Esophagus (tissue), 2 donors: ENCODE data around the gene KARS1. TPM values are rescaled to one million over a fixed set of nuclear protein-coding genes. Genes with fewer than 3 reads are reported as not detected.

Experiments used
- H3K27ac ChIP-seq, 2 donors: one replicate each; pipeline ENCODE4 v1.5.1; 2013; ENCODE audit warnings: low read depth in 2 of 2, mild to moderate bottlenecking in 2 of 2, inconsistent platforms in 1 of 2, low read length in 1 of 2, moderate library complexity in 1 of 2
- H3K27me3 ChIP-seq, 2 donors: one replicate each; pipeline ENCODE4 v1.6.1; 2013; ENCODE audit warnings: low read length in 2 of 2, control low read depth in 1 of 2, mild to moderate bottlenecking in 1 of 2; ENCODE audit not compliant: insufficient read depth in 2 of 2, control insufficient read depth in 1 of 2
- H3K36me3 ChIP-seq, 2 donors: one replicate each; pipeline ENCODE4 v1.6.1; 2013; ENCODE audit warnings: low read length in 1 of 2; ENCODE audit not compliant: control insufficient read depth in 2 of 2, insufficient read depth in 2 of 2
- H3K4me1 ChIP-seq, 2 donors: one replicate each; pipeline ENCODE4 v1.6.1; 2013; ENCODE audit warnings: low read length in 1 of 2; ENCODE audit not compliant: control insufficient read depth in 2 of 2, insufficient read depth in 2 of 2
- H3K4me3 ChIP-seq, 2 donors: one replicate each; pipeline ENCODE4 v1.5.1; 2013; ENCODE audit warnings: low read length in 2 of 2, mild to moderate bottlenecking in 2 of 2, low read depth in 1 of 2, moderate library complexity in 1 of 2
- H3K9me3 ChIP-seq, 2 donors: one replicate each; pipeline ENCODE4 v1.6.1; 2013; ENCODE audit warnings: mild to moderate bottlenecking in 2 of 2, low read depth in 1 of 2, low read length in 1 of 2, moderate library complexity in 1 of 2; ENCODE audit not compliant: control insufficient read depth in 2 of 2, insufficient read depth in 1 of 2
- WGBS, 2 donors: extraction: QIAGEN DNeasy Blood & Tissue Kit; methylation state at CpG; one replicate each; pipeline ENCODE4 v1.1.7; 2013; 5-methylcytosine and 5-hydroxymethylcytosine counted together
- polyA plus RNA-seq, 2 donors: library from polyadenylated mRNA; stranded (reverse); fragments of 200-250 nt; gene quantifications; one replicate each; pipeline ENCODE4 v1.2.3, GENCODE V29; 2013
- donor health status: healthy with polysubstance abuse.
- donor health status: Bipolar disorder and iron deficiency.

The KARS1 gene
- polyA plus RNA-seq, 2 donors, result 49.6 to 88.5 TPM

- H3K4me1 ChIP-seq, result peaks cover 0 to 9% of the 10 kb centered on the region in 2 donors
- H3K9me3 ChIP-seq, result no peaks in the 10 kb centered on the region
- H3K27me3 ChIP-seq, result no peaks in the 10 kb centered on the region
- peaks cover 5 to 12% of the 10 kb centered on the region in 2 donors for H3K36me3 ChIP-seq
- H3K4me3 ChIP-seq, result no peak overlapping the region
- 94 to 96% methylated on average over 2 of the region's 2 CpGs for WGBS, 2 donors
- no peak overlapping the region for H3K27ac ChIP-seq
Observed at GRCh38 chr16:75658175-75658574, 10.7 kb upstream of the KARS1 start.

- Histone ChIP-seq H3K9me3 (no peaks in the 10 kb centered on the region), H3K27ac (no peak overlapping the region), H3K27me3 (no peaks in the 10 kb centered on the region), H3K4me3 (no peak overlapping the region), H3K36me3 (peaks cover 5 to 12% of the 10 kb centered on the region in 2 donors), H3K4me1 (peaks cover 0 to 3% of the 10 kb centered on the region in 2 donors)
- WGBS, 2 donors, result 65 to 79% methylated on average over 1 of the region's 1 CpG
Observed at GRCh38 chr16:75653922-75654321, 6.5 kb upstream of the KARS1 start.

- Histone ChIP-seq H3K9me3 (no peaks in the 10 kb centered on the region), H3K27ac (peak overlapping the region; percentile 98 to 100), H3K27me3 (no peaks in the 10 kb centered on the region), H3K4me1 (peaks cover 1 to 6% of the 10 kb centered on the region in 2 donors), H3K36me3 (peaks cover 0 to 2% of the 10 kb centered on the region in 2 donors), H3K4me3 (peak overlapping the region; percentile 98 to 99)
- WGBS, 2 donors, result 0 to 1% methylated on average over 60 to 62 of the region's 62 CpGs
Observed at GRCh38 chr16:75648265-75649076, 1.0 kb upstream of the KARS1 start.

GRCh38 chr16:75647112-75647491, 363 bp downstream of the KARS1 start:
- 0% methylated on average over 18 of the region's 18 CpGs for WGBS, 2 donors
- Histone ChIP-seq H3K4me1 (peaks cover 0 to 6% of the 10 kb centered on the region in 2 donors), H3K27ac (peak overlapping the region; percentile 87 to 91), H3K27me3 (no peaks in the 10 kb centered on the region), H3K9me3 (no peaks in the 10 kb centered on the region), H3K36me3 (peaks cover 0 to 2% of the 10 kb centered on the region in 2 donors), H3K4me3 (peak overlapping the region; percentile 98 to 99)

GRCh38 chr16:75644240-75645012, 3.0 kb downstream of the KARS1 start:
- peaks cover 11 to 16% of the 10 kb centered on the region in 2 donors for H3K36me3 ChIP-seq
- no peaks in the 10 kb centered on the region for H3K27me3 ChIP-seq
- H3K4me3 ChIP-seq, result no peak overlapping the region
- peaks cover 0 to 6% of the 10 kb centered on the region in 2 donors for H3K4me1 ChIP-seq
- H3K27ac ChIP-seq, result no peak overlapping the region
- no peaks in the 10 kb centered on the region for H3K9me3 ChIP-seq
- 80 to 88% methylated on average over 7 of the region's 7 CpGs for WGBS, 2 donors

GRCh38 chr16:75640598-75640997, 6.9 kb downstream of the KARS1 start:
- no peaks in the 10 kb centered on the region for H3K27me3 ChIP-seq
- no peaks in the 10 kb centered on the region for H3K4me1 ChIP-seq
- 85 to 91% methylated on average over 6 of the region's 6 CpGs for WGBS, 2 donors
- H3K4me3 ChIP-seq, result no peak overlapping the region
- H3K36me3 ChIP-seq, result peaks cover 14 to 27% of the 10 kb centered on the region in 2 donors
- H3K9me3 ChIP-seq, result no peaks in the 10 kb centered on the region
- H3K27ac ChIP-seq, result no peak overlapping the region

- H3K9me3 ChIP-seq, result no peaks in the 10 kb centered on the region
- WGBS, 2 donors, result 81 to 83% methylated on average over 3 of the region's 3 CpGs
- peaks cover 20 to 31% of the 10 kb centered on the region in 2 donors for H3K36me3 ChIP-seq
- no peaks in the 10 kb centered on the region for H3K27me3 ChIP-seq
- no peaks in the 10 kb centered on the region for H3K4me1 ChIP-seq
- H3K4me3 ChIP-seq, result no peak overlapping the region
- H3K27ac ChIP-seq, result no peak overlapping the region
Observed at GRCh38 chr16:75635036-75635435, 12.4 kb downstream of the KARS1 start.

- Histone ChIP-seq H3K9me3 (no peaks in the 10 kb centered on the region), H3K36me3 (peaks cover 28 to 42% of the 10 kb centered on the region in 2 donors), H3K4me1 (no peaks in the 10 kb centered on the region), H3K27ac (no peak overlapping the region), H3K4me3 (no peak overlapping the region), H3K27me3 (no peaks in the 10 kb centered on the region)
- 81 to 88% methylated on average over 8 of the region's 8 CpGs for WGBS, 2 donors
Observed at GRCh38 chr16:75632857-75633256, 14.6 kb downstream of the KARS1 start.

GRCh38 chr16:75630052-75630451, 17.4 kb downstream of the KARS1 start:
- Histone ChIP-seq H3K27me3 (no peaks in the 10 kb centered on the region), H3K36me3 (peaks cover 35 to 40% of the 10 kb centered on the region in 2 donors), H3K4me3 (no peak overlapping the region), H3K27ac (no peak overlapping the region), H3K4me1 (no peaks in the 10 kb centered on the region), H3K9me3 (no peaks in the 10 kb centered on the region)
- 89 to 92% methylated on average over 3 of the region's 3 CpGs for WGBS, 2 donors
